Neuronal stem cell (in vitro differentiated cells): ENCODE data around the gene PC.

Experiments
- DNase-seq: peaks from one replicate; pipeline ENCODE4 v3.0.0-alpha.2; 2013; ENCODE audit warnings: low spot score
- H2AFZ ChIP-seq: one replicate; pipeline ENCODE4 v1.6.1; 2013; ENCODE audit warnings: mild to moderate bottlenecking, low read length, inconsistent platforms
- H2AK5ac ChIP-seq: 2 replicates; pipeline ENCODE4 v1.6.1; 2013; ENCODE audit warnings: low read depth, mild to moderate bottlenecking, inconsistent platforms, low read length, moderate library complexity, mixed read lengths
- H2BK120ac ChIP-seq: 2 replicates; pipeline ENCODE4 v1.6.1; 2013; ENCODE audit warnings: low read depth, mild to moderate bottlenecking, inconsistent platforms, low read length, moderate library complexity, mixed read lengths
- H2BK12ac ChIP-seq: one replicate; pipeline ENCODE4 v1.6.1; 2013; ENCODE audit warnings: low read length, inconsistent platforms
- H2BK15ac ChIP-seq: 2 replicates; pipeline ENCODE4 v1.6.1; 2013; ENCODE audit warnings: mild to moderate bottlenecking, low read length, inconsistent platforms, mixed read lengths
- H2BK5ac ChIP-seq: one replicate; pipeline ENCODE4 v1.6.1; 2013; ENCODE audit warnings: inconsistent platforms, mild to moderate bottlenecking, low read length, moderate library complexity
- H3K14ac ChIP-seq: one replicate; pipeline ENCODE4 v1.6.1; 2013; ENCODE audit warnings: low read length, inconsistent platforms
- H3K18ac ChIP-seq: 2 replicates; pipeline ENCODE4 v1.6.1; 2013; ENCODE audit warnings: low read length, inconsistent platforms
- H3K23ac ChIP-seq: 2 replicates; pipeline ENCODE4 v1.6.1; 2013; ENCODE audit warnings: low read depth, mild to moderate bottlenecking, mixed read lengths, low read length, inconsistent platforms; ENCODE audit not compliant: poor library complexity
- H3K27ac ChIP-seq: replicated peaks from 3 replicates; pipeline ENCODE4 v1.5.1; 2013; ENCODE audit warnings: low read length, inconsistent platforms
- H3K27me3 ChIP-seq, 3 experiments: 2 replicates each; pipeline ENCODE4 v1.6.1; 2013; ENCODE audit warnings: low read length in 3 of 3, mild to moderate bottlenecking in 2 of 3, inconsistent platforms in 1 of 3, low read depth in 1 of 3, mixed read lengths in 1 of 3, moderate library complexity in 1 of 3; ENCODE audit not compliant: control insufficient read depth in 3 of 3, insufficient read depth in 3 of 3
- H3K36me3 ChIP-seq, 2 donors: replicated peaks in 1 of 2; 2 replicates each; pipeline ENCODE4 v1.6.1; 2013; ENCODE audit warnings: low read length in 2 of 2; ENCODE audit not compliant: control insufficient read depth in 2 of 2, insufficient read depth in 2 of 2
- H3K4ac ChIP-seq: 2 replicates; pipeline ENCODE4 v1.6.1; 2013; ENCODE audit warnings: inconsistent platforms, mild to moderate bottlenecking, low read length, moderate library complexity
- H3K4me1 ChIP-seq, 2 donors: 1 replicate in 1 of 2; 2 replicates in 1 of 2; pipeline ENCODE4 v1.6.1; 2013; ENCODE audit warnings: low read length in 2 of 2, low read depth in 1 of 2; ENCODE audit not compliant: control insufficient read depth in 2 of 2, insufficient read depth in 1 of 2
- H3K4me2 ChIP-seq: one replicate; pipeline ENCODE4 v1.6.1; 2013; ENCODE audit warnings: mild to moderate bottlenecking, low read length, inconsistent platforms; ENCODE audit not compliant: insufficient read depth, poor library complexity, severe bottlenecking
- H3K4me3 ChIP-seq, 2 donors: 2 replicates each; pipeline ENCODE4 v1.5.1; 2013; ENCODE audit warnings: low read length in 2 of 2, mild to moderate bottlenecking in 2 of 2, inconsistent platforms in 1 of 2, moderate library complexity in 1 of 2
- H3K79me1 ChIP-seq: one replicate; pipeline ENCODE4 v1.6.1; 2013; ENCODE audit warnings: low read depth, mild to moderate bottlenecking, inconsistent platforms, low read length, moderate library complexity
- H3K9ac ChIP-seq: one replicate; pipeline ENCODE4 v1.6.1; 2013; ENCODE audit warnings: mild to moderate bottlenecking, low read depth, low read length, inconsistent platforms; ENCODE audit not compliant: poor library complexity
- H3K9me3 ChIP-seq, 2 donors: replicated peaks in 1 of 2; 2 replicates each; pipeline versions ENCODE3 to v1.6.1; 2013; ENCODE audit warnings: low read length in 2 of 2, mild to moderate bottlenecking in 2 of 2, inconsistent platforms in 1 of 2, low read depth in 1 of 2, mixed read lengths in 1 of 2, moderate library complexity in 1 of 2; ENCODE audit not compliant: control insufficient read depth in 2 of 2, insufficient read depth in 1 of 2
- H4K8ac ChIP-seq: one replicate; pipeline ENCODE4 v1.6.1; 2013; ENCODE audit warnings: low read depth, mild to moderate bottlenecking, inconsistent platforms, low read length, moderate library complexity
- H4K91ac ChIP-seq: one replicate; pipeline ENCODE4 v1.6.1; 2013; ENCODE audit warnings: low read length, low read depth, mild to moderate bottlenecking, inconsistent platforms; ENCODE audit not compliant: poor library complexity
- WGBS, 2 donors: extraction: QIAGEN DNeasy Blood & Tissue Kit; methylation state at CpG; one replicate each; pipeline ENCODE4 v1.1.7; 2013; ENCODE audit warnings: missing lambda C conversion rate in 2 of 2, mixed read lengths in 1 of 2; ENCODE audit not compliant: insufficient read length in 2 of 2, insufficient replicate concordance in 1 of 2; ENCODE audit errors: extremely low coverage in 2 of 2; 5-methylcytosine and 5-hydroxymethylcytosine counted together

Gene PC

GRCh38 chr11:66970371-66970806 lies 12.2 kb upstream of the PC start:
- no peak overlapping the region for H2BK5ac ChIP-seq
- H2AFZ ChIP-seq: peak overlapping the region; percentile 14
- no CpG with 5 or more reads among the region's 4 CpGs for WGBS, 2 donors
- H3K27ac ChIP-seq: no peak overlapping the region
- H3K4me3 ChIP-seq: no peak overlapping the region
- H3K4ac ChIP-seq: no peak overlapping the region
- H3K23ac ChIP-seq: no peak overlapping the region
- no peak overlapping the region for H3K9ac ChIP-seq
- H3K14ac ChIP-seq: no peak overlapping the region
- no peak overlapping the region for H2AK5ac ChIP-seq
- H2BK120ac ChIP-seq: no peak overlapping the region
- H3K27me3 ChIP-seq: no peaks in the 10 kb centered on the region
- no peak overlapping the region for H4K91ac ChIP-seq
- H4K8ac ChIP-seq: no peak overlapping the region
- H3K36me3 ChIP-seq: no peaks in the 10 kb centered on the region
- H3K79me1 ChIP-seq: no peaks in the 10 kb centered on the region
- H2BK15ac ChIP-seq: no peak overlapping the region
- no peak overlapping the region for H3K18ac ChIP-seq
- H3K4me1 ChIP-seq: peaks cover 0 to 11% of the 10 kb centered on the region in 2 donors
- peaks cover 0 to 5% of the 10 kb centered on the region in 2 donors for H3K9me3 ChIP-seq
- H2BK12ac ChIP-seq: no peak overlapping the region
- H3K4me2 ChIP-seq: no peak overlapping the region
- DNase-seq: no peak

GRCh38 chr11:66969584-66970225 lies 11.5 kb upstream of the PC start:
- Histone ChIP-seq H2AFZ (no peak overlapping the region), H2BK5ac (no peak overlapping the region), H3K4me2 (no peak overlapping the region), H3K9ac (no peak overlapping the region), H3K79me1 (no peaks in the 10 kb centered on the region), H3K14ac (no peak overlapping the region), H2BK15ac (no peak overlapping the region), H3K27ac (no peak overlapping the region), H3K18ac (no peak overlapping the region), H3K9me3 (peaks cover 0 to 5% of the 10 kb centered on the region in 2 donors), H4K91ac (no peak overlapping the region), H2AK5ac (no peak overlapping the region), H3K4ac (no peak overlapping the region), H2BK120ac (no peak overlapping the region), H3K36me3 (no peaks in the 10 kb centered on the region), H3K23ac (no peak overlapping the region), H4K8ac (no peak overlapping the region), H2BK12ac (no peak overlapping the region), H3K4me3 (no peak overlapping the region), H3K4me1 (peaks cover 0 to 11% of the 10 kb centered on the region in 2 donors), H3K27me3 (no peaks in the 10 kb centered on the region)
- no peak for DNase-seq
- WGBS, 2 donors: no CpG with 5 or more reads among the region's 6 CpGs

DNA sequence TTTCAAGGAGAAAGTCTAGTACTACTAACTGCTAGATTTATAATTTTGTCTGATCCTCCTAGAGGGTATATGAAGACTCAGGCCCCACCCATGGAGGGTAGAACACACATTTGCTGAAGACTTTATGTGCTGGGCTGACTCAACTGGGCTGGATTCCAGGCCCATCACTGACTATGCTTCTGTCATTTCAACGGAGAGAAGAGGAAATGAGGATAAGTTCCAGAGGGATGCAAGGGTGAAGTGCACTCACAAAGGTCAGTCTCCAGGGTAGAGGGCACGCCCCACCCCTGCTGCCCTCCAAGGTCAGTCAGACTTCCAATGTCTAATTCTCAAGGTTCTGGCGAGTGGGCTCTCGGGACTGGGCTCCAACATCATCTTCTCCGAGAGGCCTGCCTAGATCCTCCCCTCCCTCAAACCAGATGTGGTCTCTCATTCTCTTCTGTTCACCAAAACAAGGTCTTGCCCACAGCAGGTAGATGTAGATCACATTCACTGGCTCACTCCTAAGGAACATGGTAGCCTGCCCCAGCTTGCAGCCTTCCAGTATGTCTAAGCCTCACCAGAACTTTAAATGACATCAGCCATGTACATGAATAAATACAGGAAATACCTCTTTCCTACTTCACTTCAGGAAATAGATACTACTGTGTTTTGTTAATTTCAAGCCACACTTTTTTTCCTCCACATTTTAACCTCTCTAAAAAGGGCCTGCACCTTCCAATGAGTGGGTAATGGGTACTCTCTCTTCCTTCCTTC lies 9.7 kb upstream of the PC start:
- H3K27ac ChIP-seq: no peak overlapping the region
- no CpG with 5 or more reads among the region's 5 CpGs for WGBS, 2 donors

GRCh38 chr11:66966351-66966750 lies 8.2 kb upstream of the PC start:
- H2BK5ac ChIP-seq: no peak overlapping the region
- no peak for DNase-seq
- H3K4me2 ChIP-seq: no peak overlapping the region
- H3K79me1 ChIP-seq: no peaks in the 10 kb centered on the region
- H3K36me3 ChIP-seq: no peaks in the 10 kb centered on the region
- H3K27ac ChIP-seq: no peak overlapping the region
- no peak overlapping the region for H2AK5ac ChIP-seq
- H4K91ac ChIP-seq: no peak overlapping the region
- no peak overlapping the region for H3K4ac ChIP-seq
- no peak overlapping the region for H3K14ac ChIP-seq
- no peak overlapping the region for H3K4me3 ChIP-seq
- no peak overlapping the region for H3K18ac ChIP-seq
- H2BK120ac ChIP-seq: no peak overlapping the region
- H3K9me3 ChIP-seq: peaks cover 0 to 5% of the 10 kb centered on the region in 2 donors
- H2AFZ ChIP-seq: no peak overlapping the region
- no peak overlapping the region for H3K23ac ChIP-seq
- H2BK15ac ChIP-seq: no peak overlapping the region
- WGBS, 2 donors: no CpG with 5 or more reads among the region's 5 CpGs
- no peak overlapping the region for H3K9ac ChIP-seq
- no peak overlapping the region for H4K8ac ChIP-seq
- H3K4me1 ChIP-seq: peaks cover 0 to 5% of the 10 kb centered on the region in 2 donors
- H3K27me3 ChIP-seq: no peaks in the 10 kb centered on the region
- no peak overlapping the region for H2BK12ac ChIP-seq

More for the DNA sequence above, 9.7 kb upstream of the PC start:
- Histone ChIP-seq H4K91ac (no peak overlapping the region), H3K4ac (no peak overlapping the region), H3K9ac (no peak overlapping the region), H3K79me1 (no peaks in the 10 kb centered on the region), H3K23ac (no peak overlapping the region), H4K8ac (no peak overlapping the region), H3K18ac (no peak overlapping the region), H3K14ac (no peak overlapping the region), H2BK15ac (no peak overlapping the region), H3K4me1 (peaks cover 0 to 5% of the 10 kb centered on the region in 2 donors), H3K36me3 (no peaks in the 10 kb centered on the region), H2BK120ac (no peak overlapping the region), H3K4me2 (no peak overlapping the region), H3K9me3 (peaks cover 0 to 5% of the 10 kb centered on the region in 2 donors), H3K4me3 (no peak overlapping the region), H2AFZ (no peak overlapping the region), H2BK12ac (no peak overlapping the region), H3K27me3 (no peaks in the 10 kb centered on the region), H2AK5ac (no peak overlapping the region), H2BK5ac (no peak overlapping the region)
- no peak for DNase-seq
